HEK293T (cell line): ENCODE measurements around the gene IRAK1BP1.

ENCODE experiments used
- ARNT ChIP-seq: fragments of 450-650 bp; IDR thresholded peaks from 2 replicates; pipeline ENCODE4 v1.6.1; 2017; ENCODE audit warnings: mild to moderate bottlenecking
- BHLHE40 ChIP-seq: fragments of 450-650 bp; IDR thresholded peaks from 2 replicates; pipeline ENCODE4 v1.6.1; 2016; ENCODE audit warnings: mild to moderate bottlenecking, moderate library complexity, borderline replicate concordance
- FOXM1 ChIP-seq: fragments of 450-650 bp; IDR thresholded peaks from 2 replicates; pipeline ENCODE4 v1.6.1; 2017; ENCODE audit warnings: mild to moderate bottlenecking, borderline replicate concordance
- HDGF ChIP-seq: fragments of 450-650 bp; IDR thresholded peaks from 2 replicates; pipeline ENCODE4 v1.6.1; 2017; ENCODE audit warnings: antibody characterized with exemption, borderline replicate concordance
- L3MBTL2 ChIP-seq: fragments of 450-650 bp; conservative IDR thresholded peaks from 2 replicates; pipeline ENCODE4 v1.6.1; 2016; ENCODE audit warnings: mild to moderate bottlenecking
- LEF1 ChIP-seq: fragments of 450-650 bp; IDR thresholded peaks from 2 replicates; pipeline ENCODE4 v1.6.1; 2017; ENCODE audit warnings: mild to moderate bottlenecking, borderline replicate concordance
- SUZ12 ChIP-seq: fragments of 450-650 bp; IDR thresholded peaks from 2 replicates; pipeline ENCODE4 v1.6.1; 2016; ENCODE audit warnings: mild to moderate bottlenecking
- ZNF384 ChIP-seq: fragments of 450-650 bp; IDR thresholded peaks from 2 replicates; pipeline ENCODE4 v1.6.1; 2016

- TF ChIP-seq FOXM1 = no peak
- TF ChIP-seq SUZ12 = no peak
- no peak for TF ChIP-seq ARNT
- TF ChIP-seq ZNF384 = no peak
- no peak for TF ChIP-seq L3MBTL2
- no peak for TF ChIP-seq BHLHE40
- no peak for TF ChIP-seq HDGF
- no peak for TF ChIP-seq LEF1
These were observed 3.8 kb upstream of the IRAK1BP1 start for GRCh38 chr6:78863576-78863975.
